ENCODE data around the gene HLA-C.

- TF ChIP-seq POLR2A (IDR thresholded peaks at IDR 0.05) (no peak), POLR2AphosphoS5 (IDR thresholded peaks at IDR 0.05) (no peak), CTCF (IDR thresholded peaks at IDR 0.05) (no peak), EP300 (IDR thresholded peaks at IDR 0.05; ENCODE audit: low read depth) (no peak)
Measured at GRCh38 chr6:31272436-31272835, 544 bp upstream of the HLA-C start.
